ENCODE measurements around the gene COCH. TPM values are rescaled to one million over a fixed set of nuclear protein-coding genes. Genes with fewer than 3 reads are reported as not detected.
A peak's percentile ranks its signal among the peaks of the same experiment; 100 is the strongest.

Gene COCH
- total RNA-seq, 2 experiments from 2014 or later = not detected

DNA sequence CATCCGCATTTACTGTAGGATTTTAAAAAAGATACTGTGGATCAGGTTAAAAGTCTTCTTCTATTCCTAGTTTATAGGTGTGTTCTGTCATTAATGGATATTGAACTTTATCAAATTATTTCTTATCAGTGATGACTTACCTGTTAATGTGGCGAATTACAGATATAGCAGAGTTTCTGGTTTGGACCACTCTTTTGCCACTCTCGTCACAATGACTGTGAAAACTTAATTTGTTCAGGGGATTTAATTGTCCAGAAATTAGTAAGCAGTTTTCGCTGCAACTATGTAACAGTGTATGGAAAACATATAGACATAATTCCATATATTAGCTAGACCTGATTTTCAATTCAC lies 14.9 kb downstream of the COCH start:
- no peak for TF ChIP-seq CTCF (IDR thresholded peaks at IDR 0.05)
- intact Hi-C loops (cut with DNase I, micrococcal nuclease) = no loop called here
- Histone ChIP-seq H3K4me3 (ENCODE audit: low read length) (no peak overlapping the region), H3K27me3 (ENCODE audit: control insufficient read depth in 1 of 2, insufficient read depth in 2 of 2, low read length in 2 of 2) (no peaks in the 10 kb centered on the region), H3K9me3 (ENCODE audit: control insufficient read depth in 1 of 2, insufficient read depth in 1 of 2, low read length in 2 of 2) (no peaks in the 10 kb centered on the region), H3K4me1 (ENCODE audit: insufficient read depth, low read length) (no peaks in the 10 kb centered on the region), H3K27ac (ENCODE audit: low read depth in 1 of 2, low read length in 2 of 2) (no peak overlapping the region), H3K36me3 (ENCODE audit: insufficient read depth, low read length) (no peaks in the 10 kb centered on the region)
- H3K27me3 Mint-ChIP-seq = no peaks in the 10 kb centered on the region
- no peak for DNase-seq
- CTCF ChIA-PET = no interaction called here
- peak overlapping the region; percentile 22 for H3K27ac Mint-ChIP-seq
- no peak for ATAC-seq (ENCODE audit: poor library complexity)
- no peaks in the 10 kb centered on the region for H3K4me1 Mint-ChIP-seq (ENCODE audit: low read depth)
- peaks cover 9% of the 10 kb centered on the region for H3K36me3 Mint-ChIP-seq (ENCODE audit: low read depth)
- POLR2A ChIA-PET = no interaction called here
- no peaks in the 10 kb centered on the region for H3K9me3 Mint-ChIP-seq
- no peak overlapping the region for H3K4me3 Mint-ChIP-seq

- H3K27ac ChIP-seq (ENCODE audit: low read depth in 1 of 2, low read length in 2 of 2) = no peak overlapping the region
- no peak overlapping the region for H3K4me3 Mint-ChIP-seq
- H3K36me3 Mint-ChIP-seq (ENCODE audit: low read depth) = peaks cover 52% of the 10 kb centered on the region
- no peaks in the 10 kb centered on the region for H3K27me3 ChIP-seq (ENCODE audit: control insufficient read depth in 1 of 2, insufficient read depth in 2 of 2, low read length in 2 of 2)
- H3K27me3 Mint-ChIP-seq = no peaks in the 10 kb centered on the region
- H3K4me1 ChIP-seq (ENCODE audit: insufficient read depth, low read length) = no peaks in the 10 kb centered on the region
- TF ChIP-seq CTCF (IDR thresholded peaks at IDR 0.05) = no peak
- intact Hi-C loops (cut with DNase I, micrococcal nuclease) = no loop called here
- H3K36me3 ChIP-seq (ENCODE audit: insufficient read depth, low read length) = peaks cover 10% of the 10 kb centered on the region
- no peak overlapping the region for H3K27ac Mint-ChIP-seq
- ATAC-seq (ENCODE audit: poor library complexity) (no peak), DNase-seq (no peak)
- H3K4me1 Mint-ChIP-seq (ENCODE audit: low read depth) = peaks cover under 1% of the 10 kb centered on the region
- no peaks in the 10 kb centered on the region for H3K9me3 Mint-ChIP-seq
- no peaks in the 10 kb centered on the region for H3K9me3 ChIP-seq (ENCODE audit: control insufficient read depth in 1 of 2, insufficient read depth in 1 of 2, low read length in 2 of 2)
- ChIA-PET POLR2A (no interaction called here), CTCF (no interaction called here)
- no peak overlapping the region for H3K4me3 ChIP-seq (ENCODE audit: low read length)
Observed at GRCh38 chr14:30893819-30894218, 19.5 kb downstream of the COCH start.

- H3K27ac Mint-ChIP-seq = peak overlapping the region; percentile 53
- ATAC-seq (ENCODE audit: poor library complexity) = no peak
- H3K36me3 ChIP-seq (ENCODE audit: insufficient read depth, low read length) = peaks cover 12% of the 10 kb centered on the region
- CTCF ChIA-PET = interaction anchor here (1.0 to 1.2 kb wide), 2 partner anchors 9 to 19 kb away, joined by 3 to 4 read pairs; no protein-coding TSS in a partner anchor
- H3K27ac ChIP-seq (ENCODE audit: low read depth in 1 of 2, low read length in 2 of 2) = no peak overlapping the region
- POLR2A ChIA-PET = no interaction called here
- TF ChIP-seq CTCF (IDR thresholded peaks at IDR 0.05) = no peak
- H3K4me3 ChIP-seq (ENCODE audit: low read length) = no peak overlapping the region
- H3K9me3 ChIP-seq (ENCODE audit: control insufficient read depth in 1 of 2, insufficient read depth in 1 of 2, low read length in 2 of 2) = no peaks in the 10 kb centered on the region
- H3K4me1 ChIP-seq (ENCODE audit: insufficient read depth, low read length) = no peaks in the 10 kb centered on the region
- H3K27me3 Mint-ChIP-seq = no peaks in the 10 kb centered on the region
- H3K9me3 Mint-ChIP-seq = no peaks in the 10 kb centered on the region
- peaks cover 9% of the 10 kb centered on the region for H3K4me1 Mint-ChIP-seq (ENCODE audit: low read depth)
- H3K4me3 Mint-ChIP-seq = no peak overlapping the region
- DNase-seq = no peak
- no peaks in the 10 kb centered on the region for H3K27me3 ChIP-seq (ENCODE audit: control insufficient read depth in 1 of 2, insufficient read depth in 2 of 2, low read length in 2 of 2)
- intact Hi-C loops (cut with DNase I, micrococcal nuclease) = no loop called here
- H3K36me3 Mint-ChIP-seq (ENCODE audit: low read depth) = peaks cover 61% of the 10 kb centered on the region
Observed at GRCh38 chr14:30894923-30895515, 20.7 kb downstream of the COCH start.
